Loucy (cell line): ENCODE measurements around the gene ELOVL6.

Source experiments
- EZH2phosphoT487 ChIP-seq: fragments of 200-600 bp; IDR thresholded peaks from 2 replicates; pipeline ENCODE4 v1.6.1; 2018; ENCODE audit warnings: antibody characterized with exemption, mild to moderate bottlenecking, moderate library complexity, borderline replicate concordance
- TF ChIP-seq, protein P1 (sequence below): fragments of 200-600 bp; sonication (generic); conservative IDR thresholded peaks from 2 replicates; pipeline ENCODE4 v1.5.1; 2014; ENCODE audit warnings: mild to moderate bottlenecking, antibody characterized with exemption, low read length

GRCh38 chr4:110207233-110207632 lies 8.8 kb upstream of the ELOVL6 start:
- TF ChIP-seq, protein P1, sequence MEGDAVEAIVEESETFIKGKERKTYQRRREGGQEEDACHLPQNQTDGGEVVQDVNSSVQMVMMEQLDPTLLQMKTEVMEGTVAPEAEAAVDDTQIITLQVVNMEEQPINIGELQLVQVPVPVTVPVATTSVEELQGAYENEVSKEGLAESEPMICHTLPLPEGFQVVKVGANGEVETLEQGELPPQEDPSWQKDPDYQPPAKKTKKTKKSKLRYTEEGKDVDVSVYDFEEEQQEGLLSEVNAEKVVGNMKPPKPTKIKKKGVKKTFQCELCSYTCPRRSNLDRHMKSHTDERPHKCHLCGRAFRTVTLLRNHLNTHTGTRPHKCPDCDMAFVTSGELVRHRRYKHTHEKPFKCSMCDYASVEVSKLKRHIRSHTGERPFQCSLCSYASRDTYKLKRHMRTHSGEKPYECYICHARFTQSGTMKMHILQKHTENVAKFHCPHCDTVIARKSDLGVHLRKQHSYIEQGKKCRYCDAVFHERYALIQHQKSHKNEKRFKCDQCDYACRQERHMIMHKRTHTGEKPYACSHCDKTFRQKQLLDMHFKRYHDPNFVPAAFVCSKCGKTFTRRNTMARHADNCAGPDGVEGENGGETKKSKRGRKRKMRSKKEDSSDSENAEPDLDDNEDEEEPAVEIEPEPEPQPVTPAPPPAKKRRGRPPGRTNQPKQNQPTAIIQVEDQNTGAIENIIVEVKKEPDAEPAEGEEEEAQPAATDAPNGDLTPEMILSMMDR = no peak
- TF ChIP-seq EZH2phosphoT487 = no peak
